ENCODE data around the gene FASTK. TPM values are rescaled to one million over a fixed set of nuclear protein-coding genes. Genes with fewer than 3 reads are reported as not detected.

The FASTK gene
- 76.6 and 103 TPM in 2 replicates for total RNA-seq

GRCh38 chr7:151080522-151081169 is at the start of gene FASTK:
FASTK (minus strand) TSS chr7:151080809; CDS start chr7:151080766, 43 bp downstream.

GRCh38 chr7:151085691-151086620 is 5.3 kb upstream of the FASTK start, which contains the start of gene AGAP3:
AGAP3 (plus strand) TSS chr7:151086475; CDS start chr7:151086742, 267 bp downstream.

GRCh38 chr7:151083071-151083823 is 2.6 kb upstream of the FASTK start, which contains the start of gene TMUB1:
TMUB1 (minus strand) TSS chr7:151083493; CDS start chr7:151082563, 930 bp downstream.

GRCh38 chr7:151059367-151060112 is 21.1 kb downstream of the FASTK start, which contains the start of gene SLC4A2:
SLC4A2 (plus strand) TSS chr7:151059589; CDS start chr7:151061988, 2,399 bp downstream.

GRCh38 chr7:151057506-151057988 is 23.1 kb downstream of the FASTK start, which contains the start of gene CDK5:
CDK5 (minus strand) TSS chr7:151057897; CDS start chr7:151057848, 49 bp downstream.

GRCh38 chr7:151047976-151048815 is 32.4 kb downstream of the FASTK start, which contains the start of gene ASIC3:
ASIC3 (plus strand) TSS chr7:151048531; CDS start chr7:151048886, 355 bp downstream.

GRCh38 chr7:151028131-151028947 is 52.3 kb downstream of the FASTK start, which contains the start of gene ABCB8:
ABCB8 (plus strand) TSS chr7:151028450; CDS start chr7:151028516, 66 bp downstream.

Other genes with a start within 250 kb of the FASTK start
- not detected in 2 replicates for gene AOC1, start 228.3 kb downstream of the FASTK start, total RNA-seq
- 0.22 TPM in 1 of 2 replicates, not detected in the other for gene KCNH2, start 102.5 kb downstream of the FASTK start, total RNA-seq
- gene NOS3, start 89.8 kb downstream of the FASTK start, total RNA-seq: 4.6 and 4.7 TPM in 2 replicates
- not detected in 2 replicates for gene ATG9B, start 56.3 kb downstream of the FASTK start, total RNA-seq
- gene ABCB8, start 52.4 kb downstream of the FASTK start, total RNA-seq: 39.4 and 51.7 TPM in 2 replicates
- gene ASIC3, start 32.3 kb downstream of the FASTK start, total RNA-seq: 0.44 TPM in 1 of 2 replicates, not detected in the other
- 18.2 and 29.6 TPM in 2 replicates for gene CDK5, start 22.9 kb downstream of the FASTK start, total RNA-seq
- 155 and 223 TPM in 2 replicates for gene SLC4A2, start 21.2 kb downstream of the FASTK start, total RNA-seq
- gene TMUB1, start 2.7 kb upstream of the FASTK start, total RNA-seq: 29.1 and 33.1 TPM in 2 replicates
- gene AGAP3, start 5.7 kb upstream of the FASTK start, total RNA-seq: 79.2 and 89.7 TPM in 2 replicates
- gene GBX1, start 86.9 kb upstream of the FASTK start, total RNA-seq: not detected in 2 replicates
- not detected in 2 replicates for gene ASB10, start 106.4 kb upstream of the FASTK start, total RNA-seq
- gene H2BK1, start 129.7 kb upstream of the FASTK start, total RNA-seq: not detected in 2 replicates
- 71.6 and 94.5 TPM in 2 replicates for gene ABCF2, start 146.4 kb upstream of the FASTK start, total RNA-seq
- 92.8 and 125 TPM in 2 replicates for gene CHPF2, start 151.7 kb upstream of the FASTK start, total RNA-seq
- 24.5 and 30.2 TPM in 2 replicates for gene SMARCD3, start 167.9 kb upstream of the FASTK start, total RNA-seq